Nephron progenitor cell (in vitro differentiated cells): ENCODE measurements around the gene YAE1.

Source experiments
- DNase-seq: peaks from one replicate; pipeline ENCODE4 v3.0.0; 2021
- H3K27ac Mint-ChIP-seq: 2 replicates; pipeline ENCODE4 v1.8.0; 2021; ENCODE audit warnings: mild to moderate bottlenecking, moderate library complexity, mixed read lengths
- H3K27me3 Mint-ChIP-seq: 2 replicates; pipeline ENCODE4 v1.8.0; 2021; ENCODE audit warnings: mild to moderate bottlenecking, low read depth, mixed read lengths; ENCODE audit not compliant: poor library complexity
- H3K36me3 Mint-ChIP-seq: 2 replicates; pipeline ENCODE4 v1.8.0; 2021; ENCODE audit warnings: low read depth, mixed read lengths
- H3K4me1 Mint-ChIP-seq: 2 replicates; pipeline ENCODE4 v1.8.0; 2021; ENCODE audit warnings: mixed read lengths
- H3K4me3 Mint-ChIP-seq: 2 replicates; pipeline ENCODE4 v1.8.0; 2021; ENCODE audit warnings: mild to moderate bottlenecking, moderate library complexity, mixed read lengths
- H3K9me3 Mint-ChIP-seq: 2 replicates; pipeline ENCODE4 v1.8.0; 2021; ENCODE audit warnings: mild to moderate bottlenecking, moderate library complexity, mixed read lengths
- CTCF ChIP-seq: fragments of 200-600 bp; sonication (generic); IDR thresholded peaks from 2 replicates; pipeline ENCODE4 v1.5.0; 2021; ENCODE audit warnings: antibody characterized with exemption

The YAE1 gene

GRCh38 chr7:39594988-39595620, 28.9 kb downstream of the YAE1 start:
- H3K9me3 Mint-ChIP-seq: peaks cover 18% of the 10 kb centered on the region
- no peak for DNase-seq
- H3K4me1 Mint-ChIP-seq: no peaks in the 10 kb centered on the region
- no peaks in the 10 kb centered on the region for H3K36me3 Mint-ChIP-seq
- H3K27me3 Mint-ChIP-seq: peaks cover 8% of the 10 kb centered on the region
- no peak overlapping the region for H3K4me3 Mint-ChIP-seq
- no peak overlapping the region for H3K27ac Mint-ChIP-seq
- no peak for TF ChIP-seq CTCF

- no peak overlapping the region for H3K4me3 Mint-ChIP-seq
- no peak overlapping the region for H3K27ac Mint-ChIP-seq
- no peak for DNase-seq
- no peaks in the 10 kb centered on the region for H3K36me3 Mint-ChIP-seq
- peaks cover 5% of the 10 kb centered on the region for H3K9me3 Mint-ChIP-seq
- peaks cover 9% of the 10 kb centered on the region for H3K27me3 Mint-ChIP-seq
- no peaks in the 10 kb centered on the region for H3K4me1 Mint-ChIP-seq
- TF ChIP-seq CTCF: no peak
Observed at GRCh38 chr7:39602351-39602750, 36.1 kb downstream of the YAE1 start.

GRCh38 chr7:39603924-39604323, 37.7 kb downstream of the YAE1 start:
- Mint-ChIP-seq H3K36me3 (no peaks in the 10 kb centered on the region), H3K27me3 (peaks cover 19% of the 10 kb centered on the region)
- no peak for TF ChIP-seq CTCF

GRCh38 chr7:39605087-39605486, 38.9 kb downstream of the YAE1 start:
- peaks cover 4% of the 10 kb centered on the region for H3K36me3 Mint-ChIP-seq
- H3K4me1 Mint-ChIP-seq: peaks cover 11% of the 10 kb centered on the region
- peaks cover 31% of the 10 kb centered on the region for H3K27me3 Mint-ChIP-seq
- no peak for TF ChIP-seq CTCF
- peaks cover 5% of the 10 kb centered on the region for H3K9me3 Mint-ChIP-seq
- no peak overlapping the region for H3K4me3 Mint-ChIP-seq
- DNase-seq: no peak
- H3K27ac Mint-ChIP-seq: no peak overlapping the region

More at GRCh38 chr7:39603924-39604323, 37.7 kb downstream of the YAE1 start:
- Mint-ChIP-seq H3K4me1 (peaks cover 2% of the 10 kb centered on the region), H3K4me3 (no peak overlapping the region), H3K27ac (no peak overlapping the region), H3K9me3 (peaks cover 5% of the 10 kb centered on the region)
- DNase-seq: no peak

GRCh38 chr7:39606352-39606751, 40.1 kb downstream of the YAE1 start:
- no peak for DNase-seq
- peaks cover 12% of the 10 kb centered on the region for H3K4me1 Mint-ChIP-seq
- H3K4me3 Mint-ChIP-seq: no peak overlapping the region

More at GRCh38 chr7:39606352-39606751, 40.1 kb downstream of the YAE1 start:
- peaks cover 5% of the 10 kb centered on the region for H3K9me3 Mint-ChIP-seq
- no peak overlapping the region for H3K27ac Mint-ChIP-seq
- peaks cover 4% of the 10 kb centered on the region for H3K36me3 Mint-ChIP-seq
- peaks cover 39% of the 10 kb centered on the region for H3K27me3 Mint-ChIP-seq
- TF ChIP-seq CTCF: no peak
